HepG2 (cell line): Measurements from ENCODE around the gene TRIM43B. TPM values are rescaled to one million over a fixed set of nuclear protein-coding genes. Genes with fewer than 3 reads are reported as not detected.

Experiments used
- ATAC-seq: fragments of 200-7000 bp; cut with Tn5 transposase; 3 replicates; pipeline ENCODE4 v1.9.1; 2020; ENCODE audit warnings: mild to moderate bottlenecking, moderate library complexity
- BruUV-seq: library from RNA; stranded (reverse); fragments of 400-500 nt; replicated peaks from 2 replicates; lab custom pipeline; 2021; lab: Mats Ljungman, UMichigan
- CTCF ChIA-PET: fragments of 300-600 bp; formaldehyde crosslinking; extraction: SDS; loops from one replicate; lab custom pipeline; 2021; ENCODE audit warnings: low total read pairs, inconsistent platforms, low intra/inter-chr PET ratio; lab: Yijun Ruan, JAX
- POLR2A ChIA-PET: fragments of 350-600 bp; sonication (Branson Sonifier 250); formaldehyde crosslinking; loops from one replicate; lab custom pipeline; 2020; ENCODE audit warnings: antibody characterized with exemption, inconsistent platforms; lab: Yijun Ruan, JAX
- DNase-seq: peaks from one replicate; pipeline ENCODE4 v3.0.0-alpha.2; 2015; ENCODE audit warnings: low spot score
- FAIRE-seq: peaks from 3 replicates; lab custom pipeline; 2011; peaks lifted over from hg19 to GRCh38; lab: Jason Lieb, UNC
- H2AFZ ChIP-seq: one replicate; pipeline ENCODE4 v1.6.1; 2011; ENCODE audit warnings: low read length, inconsistent platforms
- H3K27ac ChIP-seq: fragments of 300-600 bp; 3 replicates; pipeline ENCODE4 v1.8.0; 2011; ENCODE audit warnings: mixed run types, mild to moderate bottlenecking, mixed read lengths, low read length, inconsistent platforms; ENCODE audit not compliant: insufficient read depth; ENCODE audit errors: extremely low read length
- H3K27me3 ChIP-seq, 2 experiments: fragments of 200-600 bp in 1 of 2; 2 replicates in 1 of 2; 3 replicates in 1 of 2; pipeline versions ENCODE4 v1.6.0 to v1.8.0; 2011; ENCODE audit warnings: low read length in 2 of 2, mild to moderate bottlenecking in 2 of 2, moderate library complexity in 2 of 2, inconsistent platforms in 1 of 2; ENCODE audit not compliant: insufficient read depth in 2 of 2, control insufficient read depth in 1 of 2
- H3K36me3 ChIP-seq, 2 experiments: fragments of 200-600 bp in 1 of 2; replicated peaks in 1 of 2; 2 replicates in 1 of 2; 3 replicates in 1 of 2; pipeline versions ENCODE4 v1.5.1 to v1.8.0; 2011; ENCODE audit warnings: low read length in 2 of 2, inconsistent platforms in 1 of 2; ENCODE audit not compliant: insufficient read depth in 2 of 2, control insufficient read depth in 1 of 2
- H3K4me1 ChIP-seq: 2 replicates; pipeline ENCODE4 v1.5.1; 2012; ENCODE audit warnings: low read length, inconsistent platforms; ENCODE audit not compliant: insufficient read depth
- H3K4me2 ChIP-seq: 2 replicates; pipeline ENCODE4 v1.6.0; 2011; ENCODE audit warnings: low read depth, low read length, inconsistent platforms
- H3K4me3 ChIP-seq, 3 experiments: fragments of 200-600 bp in 1 of 3; sonication (generic), shearing (Covaris generic) in 1 of 3; replicated peaks in 1 of 3; 2 replicates each; pipeline ENCODE4 v1.5.1; 2011 to 2016; ENCODE audit warnings: low read length in 3 of 3, inconsistent platforms in 2 of 3, low read depth in 2 of 3, mild to moderate bottlenecking in 2 of 3, control low read depth in 1 of 3, mixed read lengths in 1 of 3; ENCODE audit not compliant: insufficient read depth in 1 of 3
- H3K79me2 ChIP-seq: one replicate; pipeline ENCODE4 v1.6.1; 2011; ENCODE audit warnings: low read length, inconsistent platforms; ENCODE audit not compliant: insufficient read depth
- H3K9ac ChIP-seq: 2 replicates; pipeline ENCODE4 v1.6.0; 2011; ENCODE audit warnings: mild to moderate bottlenecking, low read depth, low read length, inconsistent platforms; ENCODE audit not compliant: insufficient read depth
- H3K9me3 ChIP-seq: 2 replicates; pipeline ENCODE4 v1.5.1; 2012; ENCODE audit warnings: mild to moderate bottlenecking, low read length
- H4K20me1 ChIP-seq: 2 replicates; pipeline ENCODE4 v1.6.0; 2011; ENCODE audit warnings: inconsistent platforms, mild to moderate bottlenecking, low read length, moderate library complexity; ENCODE audit not compliant: insufficient read depth
- HDAC2 ChIP-seq: sonication (generic); formaldehyde crosslinking; IDR thresholded peaks from 2 replicates; pipeline ENCODE4 v1.4.0; 2020; ENCODE audit warnings: missing genetic modification reagents
- ISX ChIP-seq: sonication (generic); formaldehyde crosslinking; conservative IDR thresholded peaks from 2 replicates; pipeline ENCODE4 v1.5.0; 2020; ENCODE audit warnings: missing genetic modification reagents
- JUN ChIP-seq: sonication (generic); formaldehyde crosslinking; IDR thresholded peaks from 2 replicates; pipeline ENCODE4 v1.4.0; 2020; ENCODE audit warnings: mild to moderate bottlenecking, missing genetic modification reagents
- MAFF ChIP-seq: IDR thresholded peaks from 2 replicates; pipeline ENCODE4 v1.6.1; 2011; ENCODE audit warnings: low read depth, low read length, improper control_type of control experiment
- MAFK ChIP-seq, 2 experiments: IDR thresholded peaks in 1 of 2; conservative IDR thresholded peaks in 1 of 2; 2 replicates each; pipeline ENCODE4 v1.6.1; 2011; ENCODE audit warnings: improper control_type of control experiment in 2 of 2, low read length in 2 of 2
- NR1H2 ChIP-seq: sonication (generic); formaldehyde crosslinking; IDR thresholded peaks from 2 replicates; pipeline ENCODE4 v1.8.1; 2022; ENCODE audit warnings: low read depth, missing genetic modification reagents, borderline replicate concordance
- NRL ChIP-seq: sonication (generic); formaldehyde crosslinking; IDR thresholded peaks from 2 replicates; pipeline ENCODE4 v1.5.0; 2020; ENCODE audit warnings: missing genetic modification reagents, mild to moderate bottlenecking, moderate library complexity, borderline replicate concordance
- TARDBP ChIP-seq: sonication (generic); formaldehyde crosslinking; IDR thresholded peaks from 2 replicates; pipeline ENCODE4 v1.8.0; 2022; ENCODE audit warnings: mild to moderate bottlenecking, missing genetic modification reagents
- XBP1 ChIP-seq: sonication (generic); formaldehyde crosslinking; IDR thresholded peaks from 2 replicates; pipeline ENCODE4 v1.5.0; 2020; ENCODE audit warnings: missing genetic modification reagents
- ZBTB10 ChIP-seq: sonication (generic); formaldehyde crosslinking; IDR thresholded peaks from 2 replicates; pipeline ENCODE4 v1.4.0; 2020; ENCODE audit warnings: missing genetic modification reagents, borderline replicate concordance
- ZKSCAN8 ChIP-seq: IDR thresholded peaks from 2 replicates; pipeline ENCODE4 v1.6.1; 2016; ENCODE audit warnings: borderline replicate concordance, missing genetic modification reagents, missing compliant biosample characterization
- ZNF33B ChIP-seq: sonication (generic); formaldehyde crosslinking; IDR thresholded peaks from 2 replicates; pipeline ENCODE4 v1.5.1; 2020; ENCODE audit warnings: mild to moderate bottlenecking, missing genetic modification reagents
- ZNF75D ChIP-seq: sonication (generic); formaldehyde crosslinking; IDR thresholded peaks from 2 replicates; pipeline ENCODE4 v1.8.1; 2023; ENCODE audit warnings: missing genetic modification reagents, mild to moderate bottlenecking, borderline replicate concordance
- WGBS: methylation state at CpG from one replicate; pipeline ENCODE4 v1.1.6; 2017; ENCODE audit warnings: low lambda C conversion rate; 5-methylcytosine and 5-hydroxymethylcytosine counted together
- in situ Hi-C: cut with HindIII; loops from 2 replicates; pipeline ENCODE4 v1.10.0; 2017; ENCODE audit warnings: low pct_unique_long_range_greater_than_20kb; ENCODE audit not compliant: extremely low pct_ligation_motif_present
- intact Hi-C: fragments of 100-400 bp; cut with micrococcal nuclease; formaldehyde crosslinking; loops from one replicate; pipeline ENCODE4 v1.10.0; 2022; ENCODE audit not compliant: unreplicated experiment
- polyA plus RNA-seq, 8 experiments: library from polyadenylated mRNA; depleted of rRNA in 3 of 8; stranded (reverse) in 7 of 8; unstranded in 1 of 8; fragments of >200 nt; fragmentation: Illumina TruSeq in 4 of 8; extraction: Trizol in 4 of 8; gene quantifications; 2 replicates each; pipeline versions ENCODE4 v1.2.1 to v1.2.3, GENCODE V29; 2011 to 2016; ENCODE audit warnings: low read depth in 4 of 8, missing spikeins in 1 of 8, mixed read lengths in 1 of 8; ENCODE audit not compliant: insufficient read depth in 1 of 8
- total RNA-seq, 5 experiments: library from RNA; depleted of rRNA; stranded (reverse); fragments of >200 nt; fragmentation: Illumina TruSeq; extraction: Trizol; gene quantifications; 2 replicates each; pipeline ENCODE4 v1.2.3, GENCODE V29; 2016; ENCODE audit warnings: low read depth in 1 of 5

Gene TRIM43B
- total and polyA plus RNA-seq, 2 of the 13 experiments (the other 11 are each of a cell fraction or from before 2014, with no cell fraction given) = not detected

- TF ChIP-seq ZNF75D (no peak), HDAC2 (CRISPR knock-in tag) (no peak), ZKSCAN8 (CRISPR knock-in tag) (no peak), ZBTB10 (CRISPR knock-in tag) (no peak), TARDBP (CRISPR knock-in tag) (no peak), ISX (no peak), NRL (no peak), JUN (CRISPR knock-in tag) (no peak), ZNF33B (CRISPR knock-in tag) (no peak), NR1H2 (CRISPR knock-in tag) (no peak)
Observed at GRCh38 chr2:95525294-95526035, 40.9 kb upstream of the TRIM43B start (continued).

GRCh38 chr2:95524195-95524594, 39.6 kb upstream of the TRIM43B start:
- no peak overlapping the region for H3K4me3 ChIP-seq
- no peaks in the 10 kb centered on the region for H3K4me1 ChIP-seq
- H2AFZ ChIP-seq = no peak overlapping the region
- WGBS = 26% methylated on average over 2 of the region's 2 CpGs
- ATAC-seq = no peak
- TF ChIP-seq MAFK (conservative IDR thresholded peaks at IDR 0.05 in 1 of 2, IDR thresholded peaks at IDR 0.05 in 1 of 2; ENCODE audit: low read length in 2 of 2) (peak; percentile 74 to 80), MAFF (peak; percentile 58; the same call in 1 of the 2 replicates), XBP1 (CRISPR knock-in tag) (no peak)
- TF ChIP-seq, all 625 proteins: peak for 2
- no peaks in the 10 kb centered on the region for H4K20me1 ChIP-seq
- H3K9me3 ChIP-seq = no peaks in the 10 kb centered on the region
- FAIRE-seq = no peak
- H3K27ac ChIP-seq = no peak overlapping the region
- H3K79me2 ChIP-seq = no peaks in the 10 kb centered on the region
- BruUV-seq = no TSS peak
- no peak overlapping the region for H3K9ac ChIP-seq
- H3K36me3 ChIP-seq = no peaks in the 10 kb centered on the region
- in situ Hi-C loops (no loop called here), intact Hi-C loops (no loop called here)
- H3K4me2 ChIP-seq = no peak overlapping the region
- POLR2A ChIA-PET = no interaction called here
- DNase-seq = no peak
- CTCF ChIA-PET = no interaction called here
- H3K27me3 ChIP-seq = peaks cover 0 to 9% of the 10 kb centered on the region in 2 experiments; a peak in 2 of 5 replicates
